ENCODE results near the gene PLXNB2. TPM values are rescaled to one million over a fixed set of nuclear protein-coding genes. Genes with fewer than 3 reads are reported as not detected.

The PLXNB2 gene
- polyA plus RNA-seq, 3 donors = 38.2 to 368 (median 70.5) TPM

GRCh38 chr22:50283821-50284220, 23.6 kb downstream of the PLXNB2 start:
- H3K4me2 ChIP-seq (replicated peaks; ENCODE audit: extremely low read depth, low read length, poor library complexity, severe bottlenecking) = no peak overlapping the region
- H4K20me1 ChIP-seq (ENCODE audit: insufficient read depth, low read length) = peaks cover 98% of the 10 kb centered on the region
- H3K27me3 ChIP-seq (ENCODE audit: control insufficient read depth in 2 of 2, insufficient read depth in 2 of 2, low read length in 2 of 2) = no peaks in the 10 kb centered on the region
- H3K9me3 ChIP-seq (replicated peaks in 1 of 2; ENCODE audit: control insufficient read depth in 1 of 2, insufficient read depth in 1 of 2, low read length in 2 of 2) = no peaks in the 10 kb centered on the region
- no peak overlapping the region for H3K27ac ChIP-seq (ENCODE audit: low read depth in 1 of 2, low read length in 2 of 2)
- Mint-ChIP-seq H3K27ac (no peak overlapping the region), H3K9me3 (peaks cover 0 to 2% (median 0%) of the 10 kb centered on the region in 7 donors), H3K4me3 (no peak overlapping the region), H3K36me3 (peaks cover 51 to 82% of the 10 kb centered on the region in 2 donors), H3K27me3 (ENCODE audit: low read depth in 3 of 3) (peaks cover 0 to 2% (median 0%) of the 10 kb centered on the region in 3 donors), H3K4me1 (no peaks in the 10 kb centered on the region)
- H3K36me3 ChIP-seq (replicated peaks in 1 of 2; ENCODE audit: control insufficient read depth in 1 of 2, insufficient read depth in 2 of 2, low read length in 2 of 2) = peaks cover 92 to 97% of the 10 kb centered on the region in 2 donors
- H2AFZ ChIP-seq (ENCODE audit: insufficient read depth, low read depth, low read length, poor library complexity, severe bottlenecking) = no peak overlapping the region
- no peak for TF ChIP-seq CTCF (IDR thresholded peaks at IDR 0.05)
- H3K79me2 ChIP-seq (ENCODE audit: insufficient read depth, low read length) = peaks cover 31% of the 10 kb centered on the region
- no peak for DNase-seq
- H3K4me3 ChIP-seq (replicated peaks in 1 of 3; ENCODE audit: low read depth in 2 of 3, low read length in 3 of 3) = no peak overlapping the region
- intact Hi-C loops (cut with micrococcal nuclease) = no loop called here
- 95% methylated on average over 19 of the region's 30 CpGs for WGBS (ENCODE audit: insufficient coverage)
- H3K9ac ChIP-seq (ENCODE audit: insufficient read depth, low read length, poor library complexity, severe bottlenecking) = no peak overlapping the region
- no peaks in the 10 kb centered on the region for H3K4me1 ChIP-seq (ENCODE audit: control insufficient read depth in 1 of 2, insufficient read depth in 2 of 2, low read length in 2 of 2)

- no peak overlapping the region for H3K4me3 ChIP-seq (replicated peaks in 1 of 3; ENCODE audit: low read depth in 2 of 3, low read length in 3 of 3)
- no peak overlapping the region for H3K9ac ChIP-seq (ENCODE audit: insufficient read depth, low read length, poor library complexity, severe bottlenecking)
- H3K36me3 Mint-ChIP-seq = peaks cover 49 to 82% of the 10 kb centered on the region in 2 donors
- H3K27me3 ChIP-seq (ENCODE audit: control insufficient read depth in 2 of 2, insufficient read depth in 2 of 2, low read length in 2 of 2) = no peaks in the 10 kb centered on the region
- no peak overlapping the region for H3K27ac Mint-ChIP-seq
- H2AFZ ChIP-seq (ENCODE audit: insufficient read depth, low read depth, low read length, poor library complexity, severe bottlenecking) = no peak overlapping the region
- TF ChIP-seq CTCF (IDR thresholded peaks at IDR 0.05) = no peak
- intact Hi-C loops (cut with micrococcal nuclease) = no loop called here
- no peaks in the 10 kb centered on the region for H3K4me1 ChIP-seq (ENCODE audit: control insufficient read depth in 1 of 2, insufficient read depth in 2 of 2, low read length in 2 of 2)
- peaks cover 19% of the 10 kb centered on the region for H3K79me2 ChIP-seq (ENCODE audit: insufficient read depth, low read length)
- H3K9me3 Mint-ChIP-seq = peaks cover 0 to 2% (median 0%) of the 10 kb centered on the region in 7 donors
- H3K9me3 ChIP-seq (replicated peaks in 1 of 2; ENCODE audit: control insufficient read depth in 1 of 2, insufficient read depth in 1 of 2, low read length in 2 of 2) = no peaks in the 10 kb centered on the region
- WGBS (ENCODE audit: insufficient coverage) = 92% methylated on average over 34 of the region's 45 CpGs
- H3K27me3 Mint-ChIP-seq (ENCODE audit: low read depth in 3 of 3) = peaks cover 0 to 2% (median 0%) of the 10 kb centered on the region in 3 donors
- no peak overlapping the region for H3K4me2 ChIP-seq (replicated peaks; ENCODE audit: extremely low read depth, low read length, poor library complexity, severe bottlenecking)
- H4K20me1 ChIP-seq (ENCODE audit: insufficient read depth, low read length) = peaks cover 98% of the 10 kb centered on the region
- DNase-seq = no peak
- no peaks in the 10 kb centered on the region for H3K4me1 Mint-ChIP-seq
- no peak overlapping the region for H3K4me3 Mint-ChIP-seq
- H3K27ac ChIP-seq (ENCODE audit: low read depth in 1 of 2, low read length in 2 of 2) = no peak overlapping the region
- peaks cover 92 to 97% of the 10 kb centered on the region in 2 donors for H3K36me3 ChIP-seq (replicated peaks in 1 of 2; ENCODE audit: control insufficient read depth in 1 of 2, insufficient read depth in 2 of 2, low read length in 2 of 2)
Observed at GRCh38 chr22:50282361-50283155, 24.9 kb downstream of the PLXNB2 start.
